Lower lobe of right lung (tissue), 2 donors: ENCODE results near the gene RRBP1. TPM values are rescaled to one million over a fixed set of nuclear protein-coding genes. Genes with fewer than 3 reads are reported as not detected.

Experiments used
- ATAC-seq, 2 donors: fragments of 200-7000 bp; cut with Tn5 transposase; one replicate each; pipeline ENCODE4 v1.9.1; 2020 to 2022; ENCODE audit warnings: mild to moderate bottlenecking in 2 of 2, moderate library complexity in 2 of 2
- DNase-seq: peaks from one replicate; pipeline ENCODE4 v3.0.0-alpha.2; 2020
- H3K27ac ChIP-seq: fragments of 200-600 bp; one replicate; pipeline ENCODE4 v1.8.0; 2022
- H3K27me3 ChIP-seq: fragments of 200-600 bp; one replicate; pipeline ENCODE4 v1.8.0; 2022; ENCODE audit warnings: low read depth
- H3K36me3 ChIP-seq: fragments of 200-600 bp; one replicate; pipeline ENCODE4 v1.8.0; 2022; ENCODE audit warnings: mild to moderate bottlenecking
- H3K4me1 ChIP-seq: fragments of 200-600 bp; one replicate; pipeline ENCODE4 v1.8.0; 2022
- H3K4me3 ChIP-seq: fragments of 200-600 bp; one replicate; pipeline ENCODE4 v1.8.0; 2022; ENCODE audit warnings: mild to moderate bottlenecking
- H3K9me3 ChIP-seq: fragments of 200-600 bp; one replicate; pipeline ENCODE4 v1.8.0; 2022
- intact Hi-C: fragments of 100-400 bp; cut with DNase I; formaldehyde crosslinking; loops from one replicate; pipeline ENCODE4 v1.11.0; 2022
- total RNA-seq: library from RNA; stranded (reverse); fragmentation: NEBNext Ultra II Directional; extraction: Animal tissue kit (Norgen Biotek cat#: 25700); gene quantifications from one replicate; pipeline ENCODE4 v1.2.1, GENCODE V29; 2021
- TF ChIP-seq, protein P1 (sequence below): fragments of 200-600 bp; IDR thresholded peaks from one replicate; pipeline ENCODE4 v1.8.0; 2022; ENCODE audit warnings: antibody characterized with exemption, mild to moderate bottlenecking
- donor health status: DM: no; HTN: yes; CAD: no; lungs with severe emphysema.

RRBP1 gene
- total RNA-seq, 1 donor from 2014 or later: 138 TPM

DNA sequence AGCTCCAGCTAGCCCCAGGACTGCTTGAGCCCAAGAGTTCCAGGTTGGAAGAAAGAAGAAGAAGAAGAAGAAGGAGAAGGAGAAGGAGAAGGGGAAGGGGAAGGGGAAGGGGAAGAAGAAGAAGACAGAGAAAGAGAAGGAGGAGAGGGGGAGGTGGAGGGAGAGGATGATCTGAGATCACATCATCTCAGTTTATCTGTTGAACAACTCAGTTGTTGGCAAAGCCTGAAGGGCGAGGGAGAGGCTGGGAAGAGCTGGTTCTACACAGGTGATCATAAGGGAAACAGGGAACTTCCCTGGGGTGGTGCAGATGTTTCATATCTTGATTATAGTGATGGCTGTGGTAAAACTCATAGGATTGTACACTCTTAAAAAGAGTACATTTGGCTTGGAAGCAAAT is 3.1 kb upstream of the RRBP1 start:
- no peaks in the 10 kb centered on the region for H3K27me3 ChIP-seq
- intact Hi-C loops: no loop called here
- no peak overlapping the region for H3K4me3 ChIP-seq
- ATAC-seq (no peak), DNase-seq (no peak)
- H3K27ac ChIP-seq: no peak overlapping the region
- H3K9me3 ChIP-seq: no peaks in the 10 kb centered on the region
- peaks cover 14% of the 10 kb centered on the region for H3K4me1 ChIP-seq
- TF ChIP-seq, protein P1, sequence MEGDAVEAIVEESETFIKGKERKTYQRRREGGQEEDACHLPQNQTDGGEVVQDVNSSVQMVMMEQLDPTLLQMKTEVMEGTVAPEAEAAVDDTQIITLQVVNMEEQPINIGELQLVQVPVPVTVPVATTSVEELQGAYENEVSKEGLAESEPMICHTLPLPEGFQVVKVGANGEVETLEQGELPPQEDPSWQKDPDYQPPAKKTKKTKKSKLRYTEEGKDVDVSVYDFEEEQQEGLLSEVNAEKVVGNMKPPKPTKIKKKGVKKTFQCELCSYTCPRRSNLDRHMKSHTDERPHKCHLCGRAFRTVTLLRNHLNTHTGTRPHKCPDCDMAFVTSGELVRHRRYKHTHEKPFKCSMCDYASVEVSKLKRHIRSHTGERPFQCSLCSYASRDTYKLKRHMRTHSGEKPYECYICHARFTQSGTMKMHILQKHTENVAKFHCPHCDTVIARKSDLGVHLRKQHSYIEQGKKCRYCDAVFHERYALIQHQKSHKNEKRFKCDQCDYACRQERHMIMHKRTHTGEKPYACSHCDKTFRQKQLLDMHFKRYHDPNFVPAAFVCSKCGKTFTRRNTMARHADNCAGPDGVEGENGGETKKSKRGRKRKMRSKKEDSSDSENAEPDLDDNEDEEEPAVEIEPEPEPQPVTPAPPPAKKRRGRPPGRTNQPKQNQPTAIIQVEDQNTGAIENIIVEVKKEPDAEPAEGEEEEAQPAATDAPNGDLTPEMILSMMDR: no peak
- no peaks in the 10 kb centered on the region for H3K36me3 ChIP-seq

DNA sequence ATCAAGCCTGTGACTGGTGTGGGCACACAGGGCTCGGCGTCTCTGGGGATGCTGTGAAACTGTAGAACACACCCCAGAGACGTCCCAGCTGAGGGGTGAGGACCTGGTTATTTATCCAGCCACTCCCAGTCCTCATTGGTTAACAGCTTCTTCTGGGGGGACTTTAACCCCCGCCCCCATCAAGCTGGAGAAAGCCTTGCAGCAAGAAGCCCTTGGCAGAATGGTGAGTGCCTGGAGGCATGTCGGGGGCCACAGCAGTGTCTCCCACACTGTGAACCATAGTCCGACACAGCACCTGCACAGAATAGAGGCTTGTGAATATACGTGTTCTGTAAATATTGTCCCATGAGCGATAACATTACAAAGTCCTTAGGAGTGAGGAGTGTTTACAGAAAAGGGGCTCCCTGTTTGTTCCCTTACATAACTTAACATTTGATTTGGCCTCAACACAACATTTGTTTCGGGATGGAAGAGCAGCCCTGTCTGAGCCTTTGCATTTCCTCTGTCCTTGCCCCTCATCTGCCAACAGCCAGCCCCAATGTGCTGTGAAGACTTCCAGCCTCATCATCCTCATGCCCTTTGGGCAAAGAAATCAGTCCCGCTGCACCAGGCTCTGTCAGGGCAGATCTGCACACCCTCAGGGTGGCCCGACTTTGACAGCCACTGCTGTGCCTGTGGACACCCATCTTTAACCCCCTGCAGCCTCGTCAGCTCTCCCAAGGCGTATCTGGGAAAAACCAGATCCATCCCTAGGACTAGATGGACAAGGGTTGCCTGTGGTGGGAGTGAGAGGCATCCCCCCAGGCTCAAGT is 2.2 kb upstream of the RRBP1 start:
- TF ChIP-seq, protein P1: no peak
- intact Hi-C loops: no loop called here
- no peak overlapping the region for H3K4me3 ChIP-seq
- peaks cover 23% of the 10 kb centered on the region for H3K4me1 ChIP-seq
- no peaks in the 10 kb centered on the region for H3K9me3 ChIP-seq
- H3K27ac ChIP-seq: no peak overlapping the region
- DNase-seq: no peak
- H3K27me3 ChIP-seq: no peaks in the 10 kb centered on the region
- H3K36me3 ChIP-seq: peaks cover 7% of the 10 kb centered on the region
- no peak for ATAC-seq

DNA sequence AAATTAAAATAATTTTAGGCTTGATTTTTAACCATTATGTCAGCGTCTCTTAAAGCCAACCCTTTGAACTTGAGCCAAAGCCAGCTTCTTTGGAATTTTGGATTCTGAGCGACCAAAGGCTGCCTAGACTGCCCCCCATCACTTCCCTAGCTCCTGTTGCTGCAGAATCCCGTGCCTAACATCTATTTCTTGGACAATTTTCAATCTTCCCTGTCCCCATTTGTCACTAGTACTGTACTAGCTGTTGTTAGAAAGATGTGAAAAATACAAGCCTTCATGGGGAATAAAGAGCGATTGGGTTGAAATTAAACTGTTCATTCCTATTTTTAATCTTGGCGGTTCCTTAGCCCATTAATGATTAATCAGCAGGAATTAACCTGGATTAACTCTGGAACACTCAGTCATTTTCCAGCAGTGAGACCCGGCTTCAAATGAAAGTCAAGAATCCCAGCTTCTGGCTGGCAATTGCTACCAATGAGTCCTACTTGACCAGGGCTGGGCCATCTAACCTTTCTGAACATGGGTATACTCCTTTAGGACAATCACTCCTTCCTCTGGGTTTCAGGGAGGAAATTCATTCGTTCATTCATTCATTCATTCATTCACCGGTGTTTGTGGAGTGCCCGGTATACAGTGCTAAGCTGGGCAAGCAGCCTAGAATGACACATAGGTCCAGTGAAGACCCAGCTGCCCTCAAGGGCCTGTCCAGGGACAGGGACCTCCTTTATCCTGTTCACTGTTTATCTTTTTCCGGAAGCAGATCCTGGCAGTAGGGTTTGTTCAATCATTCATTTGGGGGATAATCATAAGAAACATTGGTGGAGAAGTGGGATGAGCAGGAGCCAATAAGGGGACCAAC is 1.4 kb upstream of the RRBP1 start:
- no peaks in the 10 kb centered on the region for H3K9me3 ChIP-seq
- no peak overlapping the region for H3K4me3 ChIP-seq
- H3K27me3 ChIP-seq: no peaks in the 10 kb centered on the region
- no peak for ATAC-seq
- TF ChIP-seq, protein P1: no peak
- intact Hi-C loops: no loop called here
- no peak for DNase-seq
- H3K36me3 ChIP-seq: peaks cover 15% of the 10 kb centered on the region
- H3K4me1 ChIP-seq: peaks cover 32% of the 10 kb centered on the region
- H3K27ac ChIP-seq: no peak overlapping the region

DNA sequence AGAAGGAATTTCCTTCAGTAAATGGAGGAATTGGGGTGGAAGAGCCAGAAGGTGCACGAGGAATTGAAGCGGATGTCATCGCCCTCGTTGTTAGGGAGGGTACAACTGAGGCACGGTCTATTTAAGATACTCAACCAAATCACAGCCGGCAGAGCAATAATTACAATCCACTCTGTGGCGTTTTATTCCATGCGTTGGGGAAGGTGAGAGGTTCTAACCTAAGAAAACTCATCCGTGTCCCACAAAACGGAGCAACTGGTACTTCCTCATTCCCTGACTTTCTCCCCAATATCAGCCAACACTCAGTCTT is 802 bp upstream of the RRBP1 start:
- H3K27ac ChIP-seq: peak overlapping the region; percentile 96
- intact Hi-C loops: no loop called here
- TF ChIP-seq, protein P1: no peak
- no peaks in the 10 kb centered on the region for H3K27me3 ChIP-seq
- H3K4me1 ChIP-seq: peaks cover 37% of the 10 kb centered on the region
- ATAC-seq (no peak), DNase-seq (no peak)
- no peaks in the 10 kb centered on the region for H3K9me3 ChIP-seq
- peak overlapping the region; percentile 74 for H3K4me3 ChIP-seq
- peaks cover 21% of the 10 kb centered on the region for H3K36me3 ChIP-seq

DNA sequence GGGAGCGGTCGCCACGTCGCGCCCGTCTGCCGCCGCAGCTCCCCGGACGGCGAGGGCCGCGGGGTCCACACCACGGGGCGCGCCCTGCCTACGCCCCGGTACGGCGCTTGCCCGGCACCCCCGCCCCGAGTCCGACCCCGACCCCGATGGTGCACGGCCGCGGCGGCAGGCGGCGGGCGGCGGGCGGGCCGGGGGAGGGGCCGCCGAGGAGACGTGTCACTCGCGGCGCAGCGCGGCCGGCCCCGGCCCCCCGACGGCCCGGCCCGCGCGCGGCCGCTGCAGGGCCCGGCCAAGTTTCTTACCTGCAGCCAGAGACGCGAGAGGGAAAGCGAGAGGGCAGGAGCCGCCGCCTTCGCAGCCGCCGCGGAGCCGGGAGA is 328 bp downstream of the RRBP1 start:
- ATAC-seq: peak in 1 of 2 donors; percentile 0

More for the DNA sequence above, 328 bp downstream of the RRBP1 start:
- no peak for DNase-seq
- H3K4me1 ChIP-seq: peaks cover 44% of the 10 kb centered on the region
- TF ChIP-seq, protein P1: no peak
- H3K4me3 ChIP-seq: peak overlapping the region; percentile 74
- peaks cover 30% of the 10 kb centered on the region for H3K36me3 ChIP-seq
- H3K9me3 ChIP-seq: no peaks in the 10 kb centered on the region
- intact Hi-C loops: no loop called here
- peak overlapping the region; percentile 96 for H3K27ac ChIP-seq
- no peaks in the 10 kb centered on the region for H3K27me3 ChIP-seq
